Endothelial cell of umbilical vein (primary cell): ENCODE measurements around the gene IL16. TPM values are rescaled to one million over a fixed set of nuclear protein-coding genes. Genes with fewer than 3 reads are reported as not detected.
"Not testable (repeated sequence)": the region's sequence is repeated elsewhere in the genome, so short reads cannot be mapped to it uniquely, and the experiment has no call there.

Source experiments
- BruUV-seq: library from RNA; stranded (reverse); fragments of 400-500 nt; replicated peaks from 2 replicates; lab custom pipeline; 2021; lab: Mats Ljungman, UMichigan
- CTCF ChIA-PET: fragments of 300-600, 350-600 bp; sonication (Branson Sonifier 250); formaldehyde crosslinking; loops from one replicate; lab custom pipeline; 2021; ENCODE audit warnings: antibody characterized with exemption, inconsistent platforms; lab: Charles Lee
- POLR2A ChIA-PET: fragments of 300-600, 350-600 bp; sonication (Branson Sonifier 250); formaldehyde crosslinking; loops from one replicate; lab custom pipeline; 2021; ENCODE audit warnings: antibody characterized with exemption, inconsistent platforms; lab: Charles Lee
- DNase-seq: peaks from one replicate; pipeline ENCODE4 v3.0.0-alpha.2; 2011; ENCODE audit warnings: low read depth, low spot score
- FAIRE-seq: peaks from 2 replicates; lab custom pipeline; 2011; peaks lifted over from hg19 to GRCh38; lab: Jason Lieb, UNC
- H2AFZ ChIP-seq: 2 replicates; pipeline ENCODE4 v1.6.0; 2012; ENCODE audit warnings: low read depth, low read length, control low read depth, inconsistent platforms
- H3K27ac ChIP-seq: 2 replicates; pipeline ENCODE4 v1.5.1; 2011; ENCODE audit warnings: low read depth, mild to moderate bottlenecking, control low read depth, low read length, moderate library complexity; ENCODE audit not compliant: insufficient read depth
- H3K27me3 ChIP-seq, 2 experiments: 2 replicates each; pipeline versions ENCODE4 v1.6.0 to v1.6.1; 2011; ENCODE audit warnings: low read length in 2 of 2, mixed read lengths in 1 of 2; ENCODE audit not compliant: control insufficient read depth in 2 of 2, insufficient read depth in 2 of 2
- H3K36me3 ChIP-seq, 2 experiments: 2 replicates in 1 of 2; 3 replicates in 1 of 2; pipeline ENCODE4 v1.5.1; 2011; ENCODE audit warnings: low read length in 2 of 2, mild to moderate bottlenecking in 1 of 2, moderate library complexity in 1 of 2; ENCODE audit not compliant: control insufficient read depth in 2 of 2, insufficient read depth in 2 of 2; ENCODE audit errors: extremely low read depth in 1 of 2
- H3K4me1 ChIP-seq: 3 replicates; pipeline ENCODE4 v1.5.1; 2011; ENCODE audit warnings: mild to moderate bottlenecking, low read length; ENCODE audit not compliant: control insufficient read depth, insufficient read depth; ENCODE audit errors: extremely low read depth
- H3K4me2 ChIP-seq: 2 replicates; pipeline ENCODE4 v1.6.1; 2011; ENCODE audit warnings: low read length, control low read depth, mixed read lengths; ENCODE audit not compliant: insufficient read depth
- H3K4me3 ChIP-seq, 3 experiments: fragments of 200-600 bp in 1 of 3; sonication (generic), shearing (Covaris generic) in 1 of 3; replicated peaks in 1 of 3; 2 replicates each; pipeline ENCODE4 v1.5.1; 2011 to 2016; ENCODE audit warnings: control low read depth in 3 of 3, low read length in 3 of 3, mild to moderate bottlenecking in 2 of 3, inconsistent platforms in 1 of 3, low read depth in 1 of 3, moderate library complexity in 1 of 3; ENCODE audit not compliant: insufficient read depth in 1 of 3
- H3K79me2 ChIP-seq: 2 replicates; pipeline ENCODE4 v1.6.0; 2012; ENCODE audit warnings: low read length, inconsistent platforms; ENCODE audit not compliant: control insufficient read depth, insufficient read depth
- H3K9ac ChIP-seq: replicated peaks from 2 replicates; pipeline ENCODE3; 2011; ENCODE audit warnings: low read length, control low read depth; ENCODE audit not compliant: insufficient read depth; ENCODE audit errors: extremely low read depth
- H3K9me1 ChIP-seq: replicated peaks from 3 replicates; pipeline ENCODE4 v1.6.0; 2011; ENCODE audit warnings: mild to moderate bottlenecking, low read length; ENCODE audit not compliant: control insufficient read depth, insufficient read depth; ENCODE audit errors: extremely low read depth
- H3K9me3 ChIP-seq: replicated peaks from 2 replicates; pipeline ENCODE4 v1.5.1; 2012; ENCODE audit warnings: low read length, inconsistent platforms; ENCODE audit not compliant: control insufficient read depth, insufficient read depth
- H4K20me1 ChIP-seq: replicated peaks from 2 replicates; pipeline ENCODE3; 2011; ENCODE audit warnings: mild to moderate bottlenecking, low read length; ENCODE audit not compliant: control insufficient read depth, insufficient read depth; ENCODE audit errors: extremely low read depth
- EZH2 ChIP-seq: IDR thresholded peaks from 2 replicates; pipeline ENCODE4 v1.6.1; 2012; ENCODE audit warnings: borderline replicate concordance, low read depth, mild to moderate bottlenecking, moderate library complexity, low read length, inconsistent platforms; ENCODE audit not compliant: severe bottlenecking
- GATA2 ChIP-seq: IDR thresholded peaks from 2 replicates; pipeline ENCODE4 v1.7.0; 2011; ENCODE audit warnings: low read depth, mild to moderate bottlenecking, moderate library complexity, mixed read lengths, low read length; ENCODE audit not compliant: insufficient read length, insufficient read depth
- JUN ChIP-seq: IDR thresholded peaks from 2 replicates; pipeline ENCODE4 v1.6.1; 2011; ENCODE audit warnings: borderline replicate concordance, low read depth; ENCODE audit not compliant: insufficient read length, insufficient read depth
- MAX ChIP-seq: IDR thresholded peaks from 2 replicates; pipeline ENCODE4 v1.6.1; 2011; ENCODE audit not compliant: insufficient read depth, insufficient read length
- MYC ChIP-seq: IDR thresholded peaks from one replicate; pipeline ENCODE4 v1.6.1; 2011; ENCODE audit warnings: mild to moderate bottlenecking, low read depth, low read length
- POLR2A ChIP-seq: IDR thresholded peaks from 2 replicates; pipeline ENCODE4 v1.6.1; 2012; ENCODE audit warnings: low read depth, mild to moderate bottlenecking, control low read depth, low read length
- POLR2AphosphoS5 ChIP-seq: IDR thresholded peaks from 2 replicates; pipeline ENCODE4 v1.6.1; 2012; ENCODE audit warnings: low read depth, mild to moderate bottlenecking, control low read depth, low read length, moderate library complexity; ENCODE audit not compliant: insufficient read depth
- dilution Hi-C: fragments of 300-500 bp; cut with MboI; formaldehyde crosslinking; loops from one replicate; pipeline ENCODE4 v1.15.0; 2019; ENCODE audit warnings: low sequenced_read_pairs; ENCODE audit not compliant: extremely low pct_ligation_motif_present
- intact Hi-C: fragments of 100-400 bp; cut with micrococcal nuclease; formaldehyde crosslinking; loops from one replicate; pipeline ENCODE4 v1.10.0; 2022
- polyA plus RNA-seq, 4 experiments: library from polyadenylated mRNA; depleted of rRNA in 3 of 4; stranded (reverse) in 3 of 4; unstranded in 1 of 4; fragments of >200 nt; gene quantifications; 2 replicates each; pipeline versions ENCODE4 v1.2.1 to v1.2.3, GENCODE V29; 2011 to 2012; ENCODE audit warnings: missing spikeins in 1 of 4
- total RNA-seq: library from RNA; stranded (reverse); gene quantifications from 2 replicates; pipeline ENCODE4 v1.2.3, GENCODE V29; 2021

IL16 gene
- total and polyA plus RNA-seq, 2 donors (not counting 3 experiments of a cell fraction or from before 2014, with no cell fraction given) = 0.29 to 2.1 TPM

DNA sequence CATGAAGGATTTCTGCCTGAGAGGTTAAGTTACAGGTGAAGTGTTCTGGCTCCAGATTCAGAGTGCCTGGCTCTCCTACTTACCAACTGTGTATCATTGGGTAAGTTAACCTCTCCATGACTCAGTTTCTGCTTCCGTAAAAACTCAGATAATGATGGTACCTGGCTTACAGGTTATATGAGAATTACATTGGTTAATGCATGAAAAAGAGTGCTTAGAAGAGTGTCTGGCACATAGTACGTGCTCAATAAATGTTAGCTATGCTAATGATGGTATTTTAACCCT, 38.8 kb upstream of the IL16 start:
- H3K9me1 ChIP-seq = no peaks in the 10 kb centered on the region
- no peaks in the 10 kb centered on the region for H3K79me2 ChIP-seq
- FAIRE-seq (no peak), DNase-seq (no peak)
- H3K27me3 ChIP-seq = peaks cover 0 to 2% of the 10 kb centered on the region in 2 experiments
- H3K4me2 ChIP-seq = no peak overlapping the region
- H3K9me3 ChIP-seq = no peaks in the 10 kb centered on the region
- TF ChIP-seq GATA2 (no peak), MYC (no peak), EZH2 (no peak), POLR2AphosphoS5 (no peak), POLR2A (no peak), JUN (no peak), MAX (no peak)
- H3K36me3 ChIP-seq = no peaks in the 10 kb centered on the region
- H3K4me3 ChIP-seq = no peak overlapping the region
- BruUV-seq = no TSS peak
- no peak overlapping the region for H3K9ac ChIP-seq
- no peaks in the 10 kb centered on the region for H4K20me1 ChIP-seq
- H3K27ac ChIP-seq = no peak overlapping the region
- dilution Hi-C loops (no loop called here), intact Hi-C loops (no loop called here)
- no peak overlapping the region for H2AFZ ChIP-seq
- no peaks in the 10 kb centered on the region for H3K4me1 ChIP-seq
- ChIA-PET POLR2A (no interaction called here), CTCF (interaction anchor here (1.8 to 10.3 kb wide), 2 partner anchors 103 to 109 kb away, joined by 4 to 472 read pairs; no protein-coding TSS in a partner anchor)

DNA sequence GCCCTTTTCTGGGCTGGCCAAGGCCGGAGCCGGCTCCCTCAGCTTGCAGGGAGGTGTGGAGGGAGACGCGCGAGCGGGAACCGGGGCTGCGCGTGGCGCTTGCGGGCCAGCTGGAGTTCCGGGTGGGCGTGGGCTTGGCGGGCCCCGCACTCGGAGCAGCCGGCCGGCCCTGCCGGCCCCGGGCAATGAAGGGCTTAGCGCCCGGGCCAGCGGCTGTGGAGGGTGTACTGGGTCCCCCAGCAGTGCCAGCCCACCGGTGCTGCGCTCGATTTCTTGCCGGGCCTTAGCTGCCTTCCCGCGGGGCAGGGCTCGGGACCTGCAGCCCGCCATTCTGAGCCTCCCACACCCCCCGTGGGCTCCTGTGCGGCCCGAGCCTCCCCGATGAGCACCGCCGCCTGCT, 38.1 kb upstream of the IL16 start:
- H3K27ac ChIP-seq, H3K9me1 ChIP-seq, FAIRE-seq, H3K79me2 ChIP-seq, H3K9ac ChIP-seq, intact Hi-C loops, H3K4me1 ChIP-seq, BruUV-seq, H4K20me1 ChIP-seq, H3K4me2 ChIP-seq, H2AFZ ChIP-seq, H3K9me3 ChIP-seq, H3K36me3 ChIP-seq, H3K27me3 ChIP-seq, dilution Hi-C loops, H3K4me3 ChIP-seq, POLR2A ChIA-PET, DNase-seq: not testable (repeated sequence)
- CTCF ChIA-PET = interaction anchor here (1.8 to 10.3 kb wide), 2 partner anchors 102 to 108 kb away, joined by 4 to 472 read pairs; no protein-coding TSS in a partner anchor
